SK-N-MC (cell line): ENCODE results near the gene SKOR1.

Source experiments
- EZH2 ChIP-seq: fragments of 200-600 bp; sonication (generic); IDR thresholded peaks from one replicate; pipeline ENCODE4 v1.6.1; 2017; ENCODE audit warnings: antibody characterized with exemption
- POLR2AphosphoS5 ChIP-seq: IDR thresholded peaks from 2 replicates; pipeline ENCODE4 v1.6.1; 2012; ENCODE audit warnings: mild to moderate bottlenecking, low read depth, low read length, borderline replicate concordance

GRCh38 chr15:67818464-67818863 is 6.8 kb upstream of the SKOR1 start:
- no peak for TF ChIP-seq POLR2AphosphoS5
- TF ChIP-seq EZH2, result no peak
